GM12878 (cell line): Measurements from ENCODE around the gene GLT6D1. TPM values are rescaled to one million over a fixed set of nuclear protein-coding genes. Genes with fewer than 3 reads are reported as not detected.

Source experiments
- ATAC-seq: fragments of 200-7000 bp; cut with Tn5 transposase; 3 replicates; pipeline ENCODE4 v1.9.1; 2020; ENCODE audit warnings: mild to moderate bottlenecking, moderate library complexity
- BruUV-seq: library from RNA; stranded (reverse); fragments of 400-500 nt; replicated peaks from 2 replicates; lab custom pipeline; 2021; lab: Mats Ljungman, UMichigan
- CTCF ChIA-PET: fragments of 300-600 bp; sonication (Branson Sonifier 250); formaldehyde crosslinking; extraction: SDS; loops from one replicate; lab custom pipeline; 2021; ENCODE audit warnings: inconsistent platforms; lab: Yijun Ruan, JAX
- POLR2A ChIA-PET: fragments of 350-600 bp; formaldehyde crosslinking; extraction: SDS; loops from one replicate; lab custom pipeline; 2021; ENCODE audit warnings: inconsistent platforms; lab: Charles Lee
- RAD21 ChIA-PET: fragments of 300-600 bp; sonication (Branson Sonifier 250); formaldehyde crosslinking; loops from one replicate; lab custom pipeline; 2023; ENCODE audit warnings: antibody characterized with exemption; ENCODE audit not compliant: unreplicated experiment; lab: Charles Lee
- SMC1A ChIA-PET: fragments of 300-600 bp; sonication (Branson Sonifier 250); formaldehyde crosslinking; loops from one replicate; lab custom pipeline; 2023; ENCODE audit not compliant: unreplicated experiment, uncharacterized antibody; lab: Charles Lee
- DNase-seq: peaks from one replicate; pipeline ENCODE4 v3.0.0-alpha.2; 2011; ENCODE audit warnings: low read depth, low spot score
- FAIRE-seq: peaks from 3 replicates; lab custom pipeline; 2011; peaks lifted over from hg19 to GRCh38; lab: Jason Lieb, UNC
- H2AFZ ChIP-seq: 2 replicates; pipeline ENCODE4 v1.6.0; 2011; ENCODE audit warnings: low read depth, low read length, control low read depth; ENCODE audit not compliant: control insufficient read depth
- H3K27ac ChIP-seq: 2 replicates; pipeline ENCODE4 v1.5.1; 2011; ENCODE audit warnings: control low read depth; ENCODE audit not compliant: control insufficient read depth, insufficient read depth
- H3K27me3 ChIP-seq, 2 experiments: replicated peaks in 1 of 2; 2 replicates each; pipeline versions ENCODE4 v1.6.0 to v1.6.1; 2011; ENCODE audit warnings: low read length in 1 of 2; ENCODE audit not compliant: control insufficient read depth in 2 of 2, insufficient read depth in 2 of 2
- H3K36me3 ChIP-seq, 2 experiments: 2 replicates each; pipeline ENCODE4 v1.5.1; 2011; ENCODE audit warnings: low read length in 1 of 2; ENCODE audit not compliant: control insufficient read depth in 2 of 2, insufficient read depth in 2 of 2
- H3K4me1 ChIP-seq: 2 replicates; pipeline ENCODE4 v1.6.1; 2011; ENCODE audit warnings: mild to moderate bottlenecking, low read length, moderate library complexity, mixed read lengths; ENCODE audit not compliant: control insufficient read depth, insufficient read depth
- H3K4me2 ChIP-seq: 2 replicates; pipeline ENCODE4 v1.6.0; 2011; ENCODE audit warnings: control low read depth; ENCODE audit not compliant: control insufficient read depth, insufficient read depth
- H3K4me3 ChIP-seq: fragments of 200-600 bp; sonication (generic); 2 replicates; pipeline ENCODE4 v1.5.1; 2016
- H3K79me2 ChIP-seq: 2 replicates; pipeline ENCODE4 v1.6.0; 2011; ENCODE audit warnings: low read length; ENCODE audit not compliant: control insufficient read depth, insufficient read depth
- H3K9ac ChIP-seq: 2 replicates; pipeline ENCODE4 v1.8.0; 2011; ENCODE audit warnings: low read length, control low read depth, mixed read lengths; ENCODE audit not compliant: control insufficient read depth, insufficient read depth
- H3K9me3 ChIP-seq: replicated peaks from 3 replicates; pipeline ENCODE4 v1.5.1; 2011; ENCODE audit warnings: mild to moderate bottlenecking, low read length; ENCODE audit not compliant: control insufficient read depth, insufficient read depth
- H4K20me1 ChIP-seq: 2 replicates; pipeline ENCODE4 v1.6.0; 2011; ENCODE audit not compliant: control insufficient read depth, insufficient read depth
- ATF7 ChIP-seq: fragments of 450-650 bp; IDR thresholded peaks from 2 replicates; pipeline ENCODE4 v1.6.1; 2016; ENCODE audit warnings: low read depth, mild to moderate bottlenecking
- CREM ChIP-seq: IDR thresholded peaks from 2 replicates; pipeline ENCODE4 v1.6.1; 2014; ENCODE audit warnings: antibody characterized with exemption, low read depth
- EGR1 ChIP-seq, 2 experiments: IDR thresholded peaks; 1 replicate in 1 of 2; 2 replicates in 1 of 2; pipeline ENCODE4 v1.6.1; 2011 to 2012; ENCODE audit warnings: low read depth in 2 of 2, low read length in 2 of 2, borderline replicate concordance in 1 of 2, mild to moderate bottlenecking in 1 of 2, moderate library complexity in 1 of 2
- FOXK2 ChIP-seq: fragments of 450-650 bp; IDR thresholded peaks from 2 replicates; pipeline ENCODE4 v1.6.1; 2017; ENCODE audit warnings: mild to moderate bottlenecking, moderate library complexity
- HCFC1 ChIP-seq: fragments of 150-350 bp; IDR thresholded peaks from 2 replicates; pipeline ENCODE4 v1.6.1; 2014; ENCODE audit warnings: low read length
- IKZF2 ChIP-seq, 2 experiments: fragments of 450-650 bp; IDR thresholded peaks; 2 replicates each; pipeline ENCODE4 v1.6.1; 2017; ENCODE audit warnings: mild to moderate bottlenecking in 2 of 2, moderate library complexity in 2 of 2
- JUND ChIP-seq: IDR thresholded peaks from 2 replicates; pipeline ENCODE4 v1.6.1; 2012; ENCODE audit warnings: low read depth, mild to moderate bottlenecking, low read length, improper control_type of control experiment, moderate library complexity
- MEF2A ChIP-seq: IDR thresholded peaks from 2 replicates; pipeline ENCODE4 v1.6.1; 2011; ENCODE audit warnings: low read depth, mild to moderate bottlenecking, low read length, moderate library complexity; ENCODE audit not compliant: insufficient read depth
- POLR2AphosphoS5 ChIP-seq: IDR thresholded peaks from 2 replicates; pipeline ENCODE4 v1.6.1; 2011; ENCODE audit warnings: mild to moderate bottlenecking, low read length, inconsistent platforms
- PRDM15 ChIP-seq: fragments of 450-650 bp; formaldehyde crosslinking; IDR thresholded peaks from 2 replicates; pipeline ENCODE4 v1.4.0; 2020; ENCODE audit warnings: mild to moderate bottlenecking, moderate library complexity
- TCF12 ChIP-seq: IDR thresholded peaks from 2 replicates; pipeline ENCODE4 v1.6.1; 2011; ENCODE audit warnings: low read depth, mild to moderate bottlenecking, low read length
- WGBS: methylation state at CpG from one replicate; pipeline ENCODE4 v1.1.6; 2016; ENCODE audit warnings: low lambda C conversion rate; ENCODE audit not compliant: insufficient replicate concordance, insufficient coverage; ENCODE audit errors: missing lambda C conversion rate; 5-methylcytosine and 5-hydroxymethylcytosine counted together
- in situ Hi-C: fragments of 300-500 bp; cut with MboI; formaldehyde crosslinking; loops from 9 replicates; pipeline ENCODE4 v1.14.3; 2018; ENCODE audit warnings: mixed read lengths
- intact Hi-C: fragments of 100-400 bp; cut with micrococcal nuclease; formaldehyde crosslinking; loops from one replicate; pipeline ENCODE4 v1.14.2; 2022; ENCODE audit not compliant: unreplicated experiment
- polyA plus RNA-seq, 11 experiments: library from polyadenylated mRNA; depleted of rRNA in 4 of 11; unstranded in 6 of 11; stranded (reverse) in 5 of 11; fragments of >200 nt; fragmentation: Nextera tagmentation in 4 of 11; fragmentation: Illumina TruSeq in 1 of 11; extraction: Ambion mirVana in 4 of 11; extraction: Trizol in 1 of 11; gene quantifications; 1 replicate in 1 of 11; 2 replicates in 10 of 11; pipeline versions ENCODE4 v1.2.1 to v1.2.3, GENCODE V29; 2011 to 2016; ENCODE audit warnings: inconsistent platforms in 2 of 11, missing spikeins in 2 of 11, low read depth in 1 of 11
- total RNA-seq, 4 experiments: library from RNA; depleted of rRNA in 3 of 4; stranded (reverse); fragments of >200 nt in 3 of 4; fragmentation: Illumina TruSeq in 1 of 4; extraction: Trizol in 1 of 4; gene quantifications; 2 replicates each; pipeline versions ENCODE4 v1.2.1 to v1.2.3, GENCODE V29; 2013 to 2021
- TF ChIP-seq, protein P1 (sequence below): fragments of 450-650 bp; IDR thresholded peaks from 2 replicates; pipeline ENCODE4 v1.6.1; 2018; ENCODE audit warnings: borderline replicate concordance, mild to moderate bottlenecking; ENCODE audit not compliant: partially characterized antibody
- TF ChIP-seq, protein P2 (sequence below): IDR thresholded peaks from 2 replicates; pipeline ENCODE4 v1.6.1; 2011; ENCODE audit warnings: borderline replicate concordance, low read depth, mild to moderate bottlenecking, moderate library complexity, low read length; ENCODE audit not compliant: insufficient read depth, poor library complexity, severe bottlenecking
- TF ChIP-seq, protein P3 (sequence below): fragments of 450-650 bp; IDR thresholded peaks from 2 replicates; pipeline ENCODE4 v1.6.1; 2014; ENCODE audit warnings: mild to moderate bottlenecking

The GLT6D1 gene
- total and polyA plus RNA-seq, 10 of the 15 experiments (the other 5 are each of a cell fraction or from before 2014, with no cell fraction given): not detected

DNA sequence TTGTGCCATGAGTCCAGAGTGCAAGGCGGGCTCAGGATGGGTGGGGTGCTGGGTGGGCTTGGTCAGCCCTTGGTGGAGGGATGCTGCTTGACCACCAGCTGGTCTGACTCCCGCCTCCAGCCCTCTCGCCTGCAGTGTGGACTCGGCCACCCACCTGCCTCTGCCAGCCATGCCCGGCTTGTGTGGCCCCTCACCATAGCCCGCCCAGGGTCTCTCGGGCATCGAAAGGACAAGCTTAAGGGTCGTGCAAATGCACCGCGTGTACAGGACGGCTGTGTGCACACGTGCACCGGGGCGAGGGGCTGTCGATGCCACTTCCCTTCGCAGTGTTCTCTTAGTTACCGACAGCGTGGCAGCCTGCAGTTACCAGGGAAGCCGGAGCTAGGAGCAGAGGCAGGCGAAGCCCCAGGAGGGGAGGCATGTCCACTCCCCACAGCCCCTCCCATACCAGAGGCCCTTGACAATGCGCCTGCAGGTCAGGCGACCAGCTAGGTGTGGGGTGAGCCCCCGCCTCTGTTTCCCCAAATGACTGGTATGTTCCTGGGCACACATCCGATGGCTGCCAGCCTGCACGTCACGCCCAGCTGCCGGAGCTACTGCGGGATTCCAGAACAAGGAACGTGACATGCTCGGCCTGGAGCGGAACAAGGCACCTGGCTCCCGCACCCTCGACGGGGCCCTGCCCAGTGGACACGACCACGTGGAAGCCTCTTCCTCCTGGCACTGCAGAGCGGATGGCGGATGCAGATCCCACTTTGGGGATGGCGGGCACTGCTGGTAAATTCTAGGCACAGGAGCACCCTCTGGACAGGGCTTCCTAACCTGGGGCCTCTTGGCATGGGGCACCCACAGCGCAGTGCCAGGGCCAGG lies 31.6 kb upstream of the GLT6D1 start:
- no peaks in the 10 kb centered on the region for H3K4me1 ChIP-seq
- no peak overlapping the region for H3K4me3 ChIP-seq
- ChIA-PET SMC1A (no interaction called here), POLR2A (no interaction called here), CTCF (no interaction called here), RAD21 (no interaction called here)
- H3K9ac ChIP-seq: no peak overlapping the region
- BruUV-seq: no TSS peak
- H3K27me3 ChIP-seq: no peaks in the 10 kb centered on the region
- FAIRE-seq: no peak
- WGBS: 55% methylated on average over 41 of the region's 41 CpGs
- no peaks in the 10 kb centered on the region for H3K36me3 ChIP-seq
- no peak for TF ChIP-seq CREM
- no peak for TF ChIP-seq IKZF2 (IDR thresholded peaks at IDR 0.05)
- no peak for TF ChIP-seq TCF12
- no peak for TF ChIP-seq FOXK2
- TF ChIP-seq, protein P1, sequence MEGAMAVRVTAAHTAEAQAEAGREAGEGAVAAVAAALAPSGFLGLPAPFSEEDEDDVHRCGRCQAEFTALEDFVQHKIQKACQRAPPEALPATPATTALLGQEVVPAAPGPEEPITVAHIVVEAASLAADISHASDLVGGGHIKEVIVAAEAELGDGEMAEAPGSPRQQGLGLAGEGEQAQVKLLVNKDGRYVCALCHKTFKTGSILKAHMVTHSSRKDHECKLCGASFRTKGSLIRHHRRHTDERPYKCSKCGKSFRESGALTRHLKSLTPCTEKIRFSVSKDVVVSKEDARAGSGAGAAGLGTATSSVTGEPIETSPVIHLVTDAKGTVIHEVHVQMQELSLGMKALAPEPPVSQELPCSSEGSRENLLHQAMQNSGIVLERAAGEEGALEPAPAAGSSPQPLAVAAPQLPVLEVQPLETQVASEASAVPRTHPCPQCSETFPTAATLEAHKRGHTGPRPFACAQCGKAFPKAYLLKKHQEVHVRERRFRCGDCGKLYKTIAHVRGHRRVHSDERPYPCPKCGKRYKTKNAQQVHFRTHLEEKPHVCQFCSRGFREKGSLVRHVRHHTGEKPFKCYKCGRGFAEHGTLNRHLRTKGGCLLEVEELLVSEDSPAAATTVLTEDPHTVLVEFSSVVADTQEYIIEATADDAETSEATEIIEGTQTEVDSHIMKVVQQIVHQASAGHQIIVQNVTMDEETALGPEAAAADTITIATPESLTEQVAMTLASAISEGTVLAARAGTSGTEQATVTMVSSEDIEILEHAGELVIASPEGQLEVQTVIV: no peak
- TF ChIP-seq, protein P2, sequence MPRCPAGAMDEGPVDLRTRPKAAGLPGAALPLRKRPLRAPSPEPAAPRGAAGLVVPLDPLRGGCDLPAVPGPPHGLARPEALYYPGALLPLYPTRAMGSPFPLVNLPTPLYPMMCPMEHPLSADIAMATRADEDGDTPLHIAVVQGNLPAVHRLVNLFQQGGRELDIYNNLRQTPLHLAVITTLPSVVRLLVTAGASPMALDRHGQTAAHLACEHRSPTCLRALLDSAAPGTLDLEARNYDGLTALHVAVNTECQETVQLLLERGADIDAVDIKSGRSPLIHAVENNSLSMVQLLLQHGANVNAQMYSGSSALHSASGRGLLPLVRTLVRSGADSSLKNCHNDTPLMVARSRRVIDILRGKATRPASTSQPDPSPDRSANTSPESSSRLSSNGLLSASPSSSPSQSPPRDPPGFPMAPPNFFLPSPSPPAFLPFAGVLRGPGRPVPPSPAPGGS: no peak
- no peak for TF ChIP-seq PRDM15 (CRISPR knock-in tag)
- no peak for TF ChIP-seq EGR1 (IDR thresholded peaks at IDR 0.05; ENCODE audit: borderline replicate concordance in 1 of 2, low read depth in 2 of 2, low read length in 2 of 2)
- TF ChIP-seq, protein P3, sequence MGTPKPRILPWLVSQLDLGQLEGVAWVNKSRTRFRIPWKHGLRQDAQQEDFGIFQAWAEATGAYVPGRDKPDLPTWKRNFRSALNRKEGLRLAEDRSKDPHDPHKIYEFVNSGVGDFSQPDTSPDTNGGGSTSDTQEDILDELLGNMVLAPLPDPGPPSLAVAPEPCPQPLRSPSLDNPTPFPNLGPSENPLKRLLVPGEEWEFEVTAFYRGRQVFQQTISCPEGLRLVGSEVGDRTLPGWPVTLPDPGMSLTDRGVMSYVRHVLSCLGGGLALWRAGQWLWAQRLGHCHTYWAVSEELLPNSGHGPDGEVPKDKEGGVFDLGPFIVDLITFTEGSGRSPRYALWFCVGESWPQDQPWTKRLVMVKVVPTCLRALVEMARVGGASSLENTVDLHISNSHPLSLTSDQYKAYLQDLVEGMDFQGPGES: no peak
- no peak for TF ChIP-seq HCFC1
- TF ChIP-seq MEF2A: no peak
- no peak for TF ChIP-seq ATF7
- TF ChIP-seq JUND: no peak
- TF ChIP-seq POLR2AphosphoS5: no peak
- H3K9me3 ChIP-seq: no peaks in the 10 kb centered on the region
- no peak overlapping the region for H3K27ac ChIP-seq
- H4K20me1 ChIP-seq: no peaks in the 10 kb centered on the region
- intact Hi-C loops: no loop called here
- H2AFZ ChIP-seq: no peak overlapping the region
- in situ Hi-C loops: no loop called here
- no peak for ATAC-seq
- no peak for DNase-seq
- H3K4me2 ChIP-seq: no peak overlapping the region
- H3K79me2 ChIP-seq: no peaks in the 10 kb centered on the region
